ENCODE data around the gene PLAC9.
"Not testable (repeated sequence)": the region's sequence is repeated elsewhere in the genome, so short reads cannot be mapped to it uniquely, and the experiment has no call there.

PLAC9 gene

DNA sequence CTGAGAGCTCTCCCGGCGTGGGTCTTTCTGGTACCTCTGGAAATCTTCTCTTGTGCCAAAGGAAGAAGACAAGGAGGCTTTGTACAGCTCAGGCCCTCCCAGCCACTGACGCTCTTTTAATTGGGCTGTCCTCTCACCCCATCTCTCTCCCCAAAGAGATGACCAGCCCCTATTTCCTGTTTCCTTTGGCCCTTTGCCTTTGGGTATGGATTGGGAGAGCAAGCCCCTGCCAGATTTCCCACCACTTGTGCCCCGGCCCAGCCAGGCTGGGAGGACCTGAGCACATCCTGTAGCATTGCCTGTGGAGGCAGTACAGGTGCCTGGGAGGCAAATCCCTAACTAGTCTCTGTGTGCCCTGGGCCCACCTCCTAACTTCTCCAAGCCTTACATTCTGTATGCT lies 5.7 kb upstream of the PLAC9 start:
- TF ChIP-seq, protein P1, sequence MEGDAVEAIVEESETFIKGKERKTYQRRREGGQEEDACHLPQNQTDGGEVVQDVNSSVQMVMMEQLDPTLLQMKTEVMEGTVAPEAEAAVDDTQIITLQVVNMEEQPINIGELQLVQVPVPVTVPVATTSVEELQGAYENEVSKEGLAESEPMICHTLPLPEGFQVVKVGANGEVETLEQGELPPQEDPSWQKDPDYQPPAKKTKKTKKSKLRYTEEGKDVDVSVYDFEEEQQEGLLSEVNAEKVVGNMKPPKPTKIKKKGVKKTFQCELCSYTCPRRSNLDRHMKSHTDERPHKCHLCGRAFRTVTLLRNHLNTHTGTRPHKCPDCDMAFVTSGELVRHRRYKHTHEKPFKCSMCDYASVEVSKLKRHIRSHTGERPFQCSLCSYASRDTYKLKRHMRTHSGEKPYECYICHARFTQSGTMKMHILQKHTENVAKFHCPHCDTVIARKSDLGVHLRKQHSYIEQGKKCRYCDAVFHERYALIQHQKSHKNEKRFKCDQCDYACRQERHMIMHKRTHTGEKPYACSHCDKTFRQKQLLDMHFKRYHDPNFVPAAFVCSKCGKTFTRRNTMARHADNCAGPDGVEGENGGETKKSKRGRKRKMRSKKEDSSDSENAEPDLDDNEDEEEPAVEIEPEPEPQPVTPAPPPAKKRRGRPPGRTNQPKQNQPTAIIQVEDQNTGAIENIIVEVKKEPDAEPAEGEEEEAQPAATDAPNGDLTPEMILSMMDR (IDR thresholded peaks at IDR 0.05; ENCODE audit: insufficient read depth, low read depth, low read length, missing control alignments) = no peak
- H3K4me3 ChIP-seq (ENCODE audit: low read length) = no peak overlapping the region
- no peak for DNase-seq (ENCODE audit: low read depth)

DNA sequence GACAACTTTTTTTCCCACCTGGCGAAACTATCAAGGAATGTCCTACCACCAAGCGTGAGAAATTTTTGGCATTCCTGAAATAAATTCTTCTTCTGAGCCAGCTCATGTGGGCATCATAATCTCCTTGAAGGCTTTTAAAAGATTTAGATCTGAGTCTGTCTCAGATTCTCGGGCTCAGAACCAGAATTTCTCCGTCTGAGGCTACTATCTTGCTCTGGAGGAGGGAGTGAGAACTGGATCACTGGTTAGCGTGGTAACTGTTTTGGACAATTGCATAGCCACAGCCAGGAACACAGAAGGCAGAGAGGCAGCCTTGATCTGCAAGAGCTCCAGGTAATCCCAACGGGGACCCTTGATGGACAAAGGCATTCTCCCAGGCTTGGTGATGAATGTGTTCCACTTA lies 1.0 kb upstream of the PLAC9 start:
- H3K4me3 ChIP-seq (ENCODE audit: low read length) = no peak overlapping the region
- TF ChIP-seq, protein P1 (IDR thresholded peaks at IDR 0.05; ENCODE audit: insufficient read depth, low read depth, low read length, missing control alignments) = no peak
- DNase-seq (ENCODE audit: low read depth) = no peak

DNA sequence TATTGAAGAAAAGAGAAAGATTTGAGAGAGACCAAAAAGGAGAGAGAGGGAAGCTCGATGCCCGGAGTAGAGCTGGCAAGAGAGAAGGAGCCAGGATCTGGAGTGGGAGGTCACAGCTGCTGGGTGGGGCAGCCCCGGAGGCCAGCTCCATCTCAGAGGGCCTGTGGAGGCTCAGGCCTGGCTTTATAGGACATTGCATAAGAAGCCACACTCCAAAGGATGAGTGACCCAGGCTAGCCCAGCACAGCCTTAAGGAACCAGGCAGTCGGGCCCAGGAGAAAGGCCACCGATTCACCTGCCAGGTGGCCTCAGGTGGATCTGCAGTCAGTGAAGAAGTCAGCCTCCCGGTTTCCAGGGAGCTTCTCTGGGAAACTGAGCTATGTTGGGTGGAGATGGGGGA lies 676 bp downstream of the PLAC9 start:
- H3K4me3 ChIP-seq (ENCODE audit: low read length) = no peak overlapping the region
- TF ChIP-seq, protein P1 (IDR thresholded peaks at IDR 0.05; ENCODE audit: insufficient read depth, low read depth, low read length, missing control alignments) = no peak
- DNase-seq (ENCODE audit: low read depth) = no peak

DNA sequence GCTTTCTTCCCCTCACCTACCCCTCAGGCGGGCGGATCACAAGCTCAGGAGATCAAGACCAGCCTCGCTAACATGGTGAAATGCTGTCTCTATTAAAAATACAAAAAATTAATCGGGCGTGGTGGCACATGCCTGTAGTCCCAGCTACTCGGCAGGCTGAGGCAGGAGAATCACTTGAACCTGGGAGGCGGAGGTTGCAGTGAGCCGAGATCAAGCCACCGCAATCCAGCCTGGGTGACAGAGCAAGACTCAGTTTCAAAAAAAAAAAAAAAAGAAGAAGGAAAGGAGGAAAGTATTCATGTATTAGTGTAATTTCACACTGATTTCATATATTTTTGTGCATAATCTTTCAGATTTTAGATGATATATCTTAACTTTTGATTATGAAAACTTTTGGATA lies 1.2 kb downstream of the PLAC9 start:
- DNase-seq (ENCODE audit: low read depth); H3K4me3 ChIP-seq (ENCODE audit: low read length): not testable (repeated sequence)

DNA sequence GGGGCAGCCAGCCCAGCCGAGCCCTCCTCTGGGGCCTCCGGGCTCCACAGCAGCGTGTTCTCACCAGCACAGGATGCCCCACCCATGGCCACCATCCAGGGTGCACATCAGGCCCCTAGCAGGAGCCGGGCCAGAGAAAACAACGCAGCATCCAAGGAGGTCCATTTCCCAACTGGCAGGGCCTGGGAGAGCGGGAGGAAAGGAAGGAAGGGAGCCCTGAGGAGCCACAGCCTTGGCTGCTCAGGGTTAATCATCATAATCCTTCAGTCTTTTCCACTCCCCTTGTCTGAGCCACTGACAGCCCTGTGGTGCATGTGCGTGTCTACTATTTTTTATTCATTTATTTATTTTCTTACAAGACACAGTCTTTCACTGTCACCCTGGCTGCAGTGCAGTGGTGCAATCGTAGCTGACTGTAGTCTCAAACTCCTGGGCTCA lies 3.6 kb downstream of the PLAC9 start:
- TF ChIP-seq, protein P1 (IDR thresholded peaks at IDR 0.05; ENCODE audit: insufficient read depth, low read depth, low read length, missing control alignments) = no peak
- DNase-seq (ENCODE audit: low read depth) = peak; percentile 19
- H3K4me3 ChIP-seq (ENCODE audit: low read length) = no peak overlapping the region

DNA sequence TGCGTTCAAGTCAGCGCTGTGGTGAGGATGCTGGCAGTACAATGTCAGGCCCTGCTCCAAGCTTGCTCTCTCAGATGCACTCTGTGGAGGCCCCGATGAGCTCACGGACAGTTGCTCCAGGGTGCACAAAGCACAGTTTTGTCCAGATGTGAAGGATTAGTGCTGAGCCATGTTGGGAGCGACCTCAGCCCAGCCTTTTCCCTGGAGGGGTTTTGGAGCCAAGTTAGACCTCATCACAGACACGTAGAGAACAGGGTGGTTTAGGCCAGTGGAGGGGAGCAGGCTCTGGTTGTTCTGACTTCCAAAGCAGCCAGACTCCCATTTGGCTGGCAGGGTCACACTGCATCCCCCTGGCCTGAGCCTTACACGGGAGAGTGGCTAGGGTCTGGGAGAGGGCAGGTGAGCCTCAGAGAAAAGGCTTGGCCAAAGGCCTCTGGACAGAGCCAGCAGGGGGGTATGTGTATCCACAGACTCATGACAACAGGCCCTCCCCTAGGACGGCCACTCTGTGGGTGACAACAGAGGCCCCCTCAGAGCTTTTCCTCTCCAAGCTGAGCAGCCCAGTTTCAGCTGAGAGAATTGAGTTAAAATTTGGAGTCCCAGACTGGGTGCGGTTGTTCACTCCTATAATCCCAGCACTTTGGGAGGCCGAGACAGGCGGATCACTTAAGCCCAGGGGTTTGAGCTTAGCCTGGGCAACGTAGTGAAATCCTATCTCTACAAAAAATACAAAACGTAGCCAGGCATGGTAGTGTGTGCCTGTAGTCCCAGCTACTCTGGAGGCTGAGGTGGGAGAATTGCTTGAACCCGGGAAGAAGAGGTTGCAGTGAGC lies 4.7 kb downstream of the PLAC9 start:
- no peak for DNase-seq (ENCODE audit: low read depth)
- TF ChIP-seq, protein P1 (IDR thresholded peaks at IDR 0.05; ENCODE audit: insufficient read depth, low read depth, low read length, missing control alignments) = no peak
- no peak overlapping the region for H3K4me3 ChIP-seq (ENCODE audit: low read length)

DNA sequence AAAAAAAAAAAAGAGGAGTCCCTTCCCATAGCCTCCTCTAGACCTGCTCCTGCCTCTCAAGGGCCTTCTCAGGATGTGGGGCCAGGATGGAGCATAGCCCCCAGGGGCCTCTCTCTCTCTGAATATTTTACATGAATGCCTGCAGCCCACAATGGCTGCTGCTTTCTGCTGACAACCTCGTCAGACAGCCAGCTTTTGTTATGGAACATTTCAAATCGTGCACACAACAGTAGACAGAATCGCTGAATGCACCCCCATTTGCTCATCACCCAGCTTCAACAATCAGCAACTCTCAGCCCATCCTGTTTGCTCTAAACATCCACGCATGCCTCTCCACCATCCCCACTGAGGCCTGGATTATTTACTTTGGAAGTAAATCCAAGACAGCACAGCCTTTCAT lies 5.4 kb downstream of the PLAC9 start:
- H3K4me3 ChIP-seq (ENCODE audit: low read length) = no peak overlapping the region
- no peak for DNase-seq (ENCODE audit: low read depth)
- TF ChIP-seq, protein P1 (IDR thresholded peaks at IDR 0.05; ENCODE audit: insufficient read depth, low read depth, low read length, missing control alignments) = no peak

Data from epithelial cell of esophagus (primary cell).